Superior temporal gyrus (tissue), 1 donor: ENCODE results near the gene MELTF.
"Not testable (repeated sequence)": the region's sequence is repeated elsewhere in the genome, so short reads cannot be mapped to it uniquely, and the experiment has no call there.

Source experiments
- DNase-seq: peaks from one replicate; pipeline ENCODE4 v3.0.0-alpha.2; 2016; ENCODE audit errors: extremely low spot score

The MELTF gene

GRCh38 chr3:197029511-197030167, at the start of gene MELTF:
Gene MELTF (minus strand): TSS chr3:197029817. CDS start chr3:197029702, 115 bp downstream.
- peak; percentile 34 for DNase-seq

GRCh38 chr3:197076415-197076814, 46.8 kb upstream of the MELTF start:
- no peak for DNase-seq

GRCh38 chr3:197068077-197068476, 38.5 kb upstream of the MELTF start:
- no peak for DNase-seq

- no peak for DNase-seq
Measured at GRCh38 chr3:197064771-197065170, 35.2 kb upstream of the MELTF start.

- no peak for DNase-seq
Measured at GRCh38 chr3:197062446-197062845, 32.8 kb upstream of the MELTF start.

GRCh38 chr3:197051637-197052036, 22.0 kb upstream of the MELTF start:
- DNase-seq: not testable (repeated sequence)

- no peak for DNase-seq
Measured at GRCh38 chr3:197050511-197050910, 20.9 kb upstream of the MELTF start.

- peak; percentile 35 for DNase-seq
Measured at GRCh38 chr3:197042539-197042938, 12.9 kb upstream of the MELTF start.

- no peak for DNase-seq
Measured at GRCh38 chr3:197041875-197042488, 12.4 kb upstream of the MELTF start.

- DNase-seq: no peak
Measured at GRCh38 chr3:197040658-197041057, 11.0 kb upstream of the MELTF start.

GRCh38 chr3:197038679-197039462, 9.3 kb upstream of the MELTF start:
- DNase-seq: peak; percentile 32

- no peak for DNase-seq
Measured at GRCh38 chr3:197035577-197035976, 6.0 kb upstream of the MELTF start.

GRCh38 chr3:197034778-197035177, 5.2 kb upstream of the MELTF start:
- DNase-seq: not testable (repeated sequence)

GRCh38 chr3:197033764-197034163, 4.1 kb upstream of the MELTF start:
- DNase-seq: not testable (repeated sequence)

GRCh38 chr3:197031315-197032285, 2.0 kb upstream of the MELTF start:
- DNase-seq: peak; percentile 68

GRCh38 chr3:197030379-197031314, 1.0 kb upstream of the MELTF start:
- no peak for DNase-seq

- no peak for DNase-seq
Measured at GRCh38 chr3:197028728-197029510, 698 bp downstream of the MELTF start.

- no peak for DNase-seq
Measured at GRCh38 chr3:197027896-197028727, 1.5 kb downstream of the MELTF start.
